Esophagus muscularis mucosa (tissue), 4 donors: ENCODE results near the gene PPP1R14C. TPM values are rescaled to one million over a fixed set of nuclear protein-coding genes. Genes with fewer than 3 reads are reported as not detected.

ENCODE experiments used
- DNase-seq: peaks from one replicate; pipeline ENCODE4 v3.0.0-alpha.2; 2017; ENCODE audit errors: extremely low spot score
- H3K27ac ChIP-seq, 4 donors: fragments of 200-600 bp; sonication (generic); replicated peaks in 1 of 4; 1 replicate in 3 of 4; 2 replicates in 1 of 4; pipeline ENCODE4 v1.5.1; 2016 to 2019; ENCODE audit warnings: mild to moderate bottlenecking in 1 of 4
- H3K27me3 ChIP-seq, 4 donors: fragments of 200-600 bp; sonication (generic); one replicate each; pipeline versions ENCODE4 v1.5.1 to v1.6.0; 2016 to 2019
- H3K36me3 ChIP-seq, 4 donors: fragments of 200-600 bp; sonication (generic); one replicate each; pipeline ENCODE4 v1.5.1; 2016 to 2019
- H3K4me1 ChIP-seq, 4 donors: fragments of 200-600 bp; sonication (generic); one replicate each; pipeline ENCODE4 v1.5.1; 2016 to 2019
- H3K4me3 ChIP-seq, 4 donors: fragments of 200-600 bp; sonication (generic); 1 replicate in 2 of 4; 2 replicates in 2 of 4; pipeline ENCODE4 v1.5.1; 2016 to 2019; ENCODE audit warnings: mild to moderate bottlenecking in 4 of 4, moderate library complexity in 1 of 4
- H3K9me3 ChIP-seq, 4 donors: fragments of 200-600 bp; sonication (generic); 1 replicate in 3 of 4; 2 replicates in 1 of 4; pipeline ENCODE4 v1.5.1; 2016 to 2019
- EP300 ChIP-seq: sonication (generic); formaldehyde crosslinking; IDR thresholded peaks from one replicate; pipeline ENCODE4 v1.6.1; 2017; ENCODE audit warnings: antibody characterized with exemption
- POLR2A ChIP-seq: fragments of 450-650 bp; IDR thresholded peaks from one replicate; pipeline ENCODE4 v1.6.1; 2017; ENCODE audit warnings: antibody characterized with exemption, moderate library complexity, mild to moderate bottlenecking, low read depth
- POLR2AphosphoS5 ChIP-seq, 2 donors: sonication (generic); formaldehyde crosslinking; IDR thresholded peaks; one replicate each; pipeline ENCODE4 v1.6.1; 2017; ENCODE audit warnings: antibody characterized with exemption in 2 of 2
- WGBS: methylation state at CpG from one replicate; pipeline ENCODE4 v1.1.5; 2018; 5-methylcytosine and 5-hydroxymethylcytosine counted together
- intact Hi-C: fragments of 100-400 bp; cut with DNase I; formaldehyde crosslinking; loops from one replicate; pipeline ENCODE4 v1.15.1; 2023
- total RNA-seq, 4 donors: library from RNA; depleted of rRNA; stranded (reverse); fragments of >200 nt; gene quantifications; one replicate each; pipeline versions ENCODE4 v1.1.0 to v1.2.1, GENCODE V29; 2016
- TF ChIP-seq, protein P1 (sequence below), 3 experiments: fragments of 200-600 bp in 2 of 3; fragments of 450-650 bp in 1 of 3; sonication (generic) in 2 of 3; IDR thresholded peaks; one replicate each; pipeline ENCODE4 v1.5.1; 2017 to 2019; ENCODE audit warnings: antibody characterized with exemption in 3 of 3, mild to moderate bottlenecking in 2 of 3, moderate library complexity in 1 of 3

PPP1R14C gene
- total RNA-seq, 4 donors from 2014 or later: 0.26 to 0.40 TPM; not detected in 2

DNA sequence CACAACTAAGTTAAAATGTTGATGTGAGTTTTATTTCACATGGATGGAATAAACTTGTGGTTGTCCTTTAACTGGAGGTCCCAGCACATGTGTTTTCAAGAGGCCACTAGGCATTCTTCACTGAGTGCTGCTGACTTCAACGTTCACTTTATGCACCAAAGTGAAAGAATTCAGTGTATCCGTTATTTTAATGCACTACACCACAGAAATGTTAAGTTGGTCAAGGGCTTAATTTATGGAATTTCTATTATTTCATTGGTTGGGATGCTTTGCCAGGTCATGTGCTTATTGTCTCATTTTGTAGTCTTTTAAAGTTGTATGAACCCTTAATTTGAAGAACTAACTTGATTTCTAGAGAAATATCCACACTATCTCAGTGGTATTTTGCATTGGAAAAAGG, 106.4 kb downstream of the PPP1R14C start:
- H3K27me3 ChIP-seq: peaks cover 0 to 5% (median 0%) of the 10 kb centered on the region in 4 donors
- no peak for DNase-seq
- no peak overlapping the region for H3K27ac ChIP-seq
- peaks cover 0 to 16% (median 0%) of the 10 kb centered on the region in 4 donors for H3K4me1 ChIP-seq
- peaks cover 0 to 9% (median 8%) of the 10 kb centered on the region in 4 donors for H3K9me3 ChIP-seq
- no peaks in the 10 kb centered on the region for H3K36me3 ChIP-seq
- intact Hi-C loops: no loop called here
- WGBS: 81% methylated on average over 2 of the region's 2 CpGs
- no peak for TF ChIP-seq POLR2AphosphoS5 (IDR thresholded peaks at IDR 0.05)
- TF ChIP-seq, protein P1, sequence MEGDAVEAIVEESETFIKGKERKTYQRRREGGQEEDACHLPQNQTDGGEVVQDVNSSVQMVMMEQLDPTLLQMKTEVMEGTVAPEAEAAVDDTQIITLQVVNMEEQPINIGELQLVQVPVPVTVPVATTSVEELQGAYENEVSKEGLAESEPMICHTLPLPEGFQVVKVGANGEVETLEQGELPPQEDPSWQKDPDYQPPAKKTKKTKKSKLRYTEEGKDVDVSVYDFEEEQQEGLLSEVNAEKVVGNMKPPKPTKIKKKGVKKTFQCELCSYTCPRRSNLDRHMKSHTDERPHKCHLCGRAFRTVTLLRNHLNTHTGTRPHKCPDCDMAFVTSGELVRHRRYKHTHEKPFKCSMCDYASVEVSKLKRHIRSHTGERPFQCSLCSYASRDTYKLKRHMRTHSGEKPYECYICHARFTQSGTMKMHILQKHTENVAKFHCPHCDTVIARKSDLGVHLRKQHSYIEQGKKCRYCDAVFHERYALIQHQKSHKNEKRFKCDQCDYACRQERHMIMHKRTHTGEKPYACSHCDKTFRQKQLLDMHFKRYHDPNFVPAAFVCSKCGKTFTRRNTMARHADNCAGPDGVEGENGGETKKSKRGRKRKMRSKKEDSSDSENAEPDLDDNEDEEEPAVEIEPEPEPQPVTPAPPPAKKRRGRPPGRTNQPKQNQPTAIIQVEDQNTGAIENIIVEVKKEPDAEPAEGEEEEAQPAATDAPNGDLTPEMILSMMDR (IDR thresholded peaks at IDR 0.05): no peak
- TF ChIP-seq POLR2A: no peak
- no peak for TF ChIP-seq EP300
- no peak overlapping the region for H3K4me3 ChIP-seq

DNA sequence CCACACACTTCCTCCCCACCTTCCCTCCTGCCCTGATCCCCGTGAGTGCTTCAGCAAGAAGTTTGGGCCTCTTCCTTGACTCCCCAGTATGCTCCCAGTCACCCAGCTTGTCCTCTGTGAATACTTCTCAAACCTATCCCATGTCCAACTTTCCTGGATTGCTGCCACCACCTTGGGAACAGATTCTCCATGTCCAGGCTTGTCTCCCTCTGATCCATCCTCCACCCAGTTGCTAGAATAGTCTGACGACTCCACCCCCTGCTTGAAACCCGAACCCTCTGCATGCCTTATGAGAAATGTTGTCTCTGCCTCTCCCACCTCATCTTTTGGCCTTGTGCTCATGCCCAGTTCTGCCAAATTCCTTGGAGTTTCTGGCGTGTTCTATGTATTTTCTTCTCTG, 108.0 kb downstream of the PPP1R14C start:
- intact Hi-C loops: no loop called here

DNA sequence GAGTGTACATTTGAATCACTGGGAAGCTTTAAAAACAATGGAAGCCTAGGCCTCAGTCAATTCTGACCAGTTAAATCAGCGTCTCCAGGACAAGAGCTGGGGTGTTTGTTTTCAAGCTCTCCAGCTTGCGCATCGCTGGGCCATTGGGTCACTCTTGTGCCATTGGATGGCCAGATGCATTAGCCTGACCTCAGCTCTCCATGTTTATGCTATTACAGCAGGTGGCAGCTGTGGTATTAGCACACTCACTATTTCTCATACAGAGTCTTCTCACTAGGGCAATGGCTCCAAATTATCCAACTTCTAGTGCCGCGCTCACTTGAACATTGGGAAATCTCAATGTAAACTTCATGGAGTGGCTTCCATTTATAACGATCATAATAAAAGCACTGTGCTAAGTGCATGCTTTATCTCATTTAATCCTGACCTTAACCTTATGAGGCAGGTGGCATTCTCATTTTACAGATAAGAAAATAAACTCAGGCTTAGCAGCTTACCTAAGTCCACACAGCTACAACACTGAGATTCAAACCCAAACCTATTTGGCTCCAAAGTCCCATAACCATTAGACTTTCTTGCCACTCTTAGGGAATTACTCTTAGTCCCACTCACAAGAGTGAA, 108.8 kb downstream of the PPP1R14C start:
- Histone ChIP-seq H3K9me3 (peaks cover 0 to 9% (median 8%) of the 10 kb centered on the region in 4 donors), H3K27ac (no peak overlapping the region), H3K36me3 (no peaks in the 10 kb centered on the region), H3K27me3 (peaks cover 0 to 12% (median 0%) of the 10 kb centered on the region in 4 donors), H3K4me3 (no peak overlapping the region), H3K4me1 (peaks cover 0 to 16% (median 0%) of the 10 kb centered on the region in 4 donors)
- intact Hi-C loops: no loop called here
- 91% methylated on average over 6 of the region's 6 CpGs for WGBS
- TF ChIP-seq POLR2AphosphoS5 (IDR thresholded peaks at IDR 0.05) (no peak), EP300 (no peak), POLR2A (no peak)
- TF ChIP-seq, protein P1 (IDR thresholded peaks at IDR 0.05): no peak
- DNase-seq: no peak

More for the DNA sequence above, 108.0 kb downstream of the PPP1R14C start:
- 53% methylated on average over 4 of the region's 4 CpGs for WGBS
- no peak overlapping the region for H3K4me3 ChIP-seq
- TF ChIP-seq, protein P1 (IDR thresholded peaks at IDR 0.05): no peak
- TF ChIP-seq POLR2AphosphoS5 (IDR thresholded peaks at IDR 0.05): no peak
- TF ChIP-seq POLR2A: no peak
- peaks cover 0 to 9% (median 0%) of the 10 kb centered on the region in 4 donors for H3K27me3 ChIP-seq
- peaks cover 0 to 16% (median 0%) of the 10 kb centered on the region in 4 donors for H3K4me1 ChIP-seq
- DNase-seq: no peak
- no peaks in the 10 kb centered on the region for H3K36me3 ChIP-seq
- no peak overlapping the region for H3K27ac ChIP-seq
- peaks cover 0 to 9% (median 8%) of the 10 kb centered on the region in 4 donors for H3K9me3 ChIP-seq

DNA sequence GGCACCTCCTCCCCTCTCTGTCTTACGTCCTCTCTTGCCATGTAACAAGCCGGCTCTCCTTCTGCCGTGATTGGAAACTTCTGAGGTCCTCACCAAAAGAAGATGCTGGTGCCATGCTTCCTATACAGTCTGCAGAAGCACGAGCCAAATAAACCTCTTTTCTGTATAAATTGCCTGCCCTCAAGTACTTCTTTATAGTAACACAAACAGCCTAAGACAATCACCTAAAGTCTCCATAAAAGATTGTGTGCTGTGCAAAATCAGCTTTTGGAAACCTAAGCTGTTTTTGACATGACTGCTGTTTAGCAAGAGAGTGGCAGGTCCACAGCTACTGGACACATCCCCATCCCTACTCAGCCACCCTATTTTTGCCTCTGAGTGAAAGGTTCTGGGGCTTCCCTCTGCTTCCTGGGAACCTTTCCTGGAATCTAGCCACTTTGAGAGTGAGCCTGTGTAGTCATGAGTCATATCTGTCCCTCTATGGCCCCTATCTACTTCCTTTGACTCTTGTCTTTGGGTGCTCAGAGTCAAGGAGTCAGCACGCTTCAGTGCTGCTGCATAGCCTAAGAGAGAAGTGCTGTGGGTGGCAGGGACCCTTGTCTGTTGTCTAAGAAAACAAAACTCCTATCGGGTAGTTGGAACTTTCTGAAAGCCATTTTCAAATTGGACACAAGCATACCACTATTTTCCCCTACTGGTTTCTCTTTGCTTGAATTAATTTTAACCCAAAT, 110.0 kb downstream of the PPP1R14C start:
- intact Hi-C loops: no loop called here
- TF ChIP-seq EP300 (no peak), POLR2A (no peak), POLR2AphosphoS5 (IDR thresholded peaks at IDR 0.05) (no peak)
- TF ChIP-seq, protein P1 (IDR thresholded peaks at IDR 0.05): no peak
- Histone ChIP-seq H3K27ac (no peak overlapping the region), H3K4me1 (peaks cover 0 to 16% (median 0%) of the 10 kb centered on the region in 4 donors), H3K4me3 (no peak overlapping the region), H3K36me3 (no peaks in the 10 kb centered on the region), H3K9me3 (peaks cover 0 to 5% (median 5%) of the 10 kb centered on the region in 4 donors), H3K27me3 (peaks cover 0 to 12% (median 0%) of the 10 kb centered on the region in 4 donors)
- 86% methylated on average over 6 of the region's 6 CpGs for WGBS
- DNase-seq: no peak
